ENCODE measurements around the gene WDR31.

WDR31 gene

GRCh38 chr9:113322671-113323070, 17.4 kb downstream of the WDR31 start:
- intact Hi-C loops (cut with DNase I; ENCODE audit: low total_unique reads): no loop called here
- Histone ChIP-seq H3K27ac (no peak overlapping the region), H3K4me1 (no peaks in the 10 kb centered on the region), H3K9me3 (no peaks in the 10 kb centered on the region), H3K27me3 (no peaks in the 10 kb centered on the region), H3K4me3 (no peak overlapping the region), H3K36me3 (peaks cover 0 to 34% (median 7%) of the 10 kb centered on the region in 3 donors)
- TF ChIP-seq CTCF (IDR thresholded peaks at IDR 0.05): no peak
- no peak for DNase-seq

GRCh38 chr9:113320051-113320450, 20.0 kb downstream of the WDR31 start:
- intact Hi-C loops (cut with DNase I; ENCODE audit: low total_unique reads): no loop called here
- Histone ChIP-seq H3K27me3 (no peaks in the 10 kb centered on the region), H3K27ac (no peak overlapping the region), H3K4me3 (no peak overlapping the region), H3K9me3 (no peaks in the 10 kb centered on the region), H3K4me1 (peaks cover 0 to 11% (median 0%) of the 10 kb centered on the region in 4 donors), H3K36me3 (peaks cover 0 to 49% (median 7%) of the 10 kb centered on the region in 3 donors)
- no peak for DNase-seq
- TF ChIP-seq CTCF (IDR thresholded peaks at IDR 0.05): no peak

- no peak overlapping the region for H3K4me3 ChIP-seq
- H3K9me3 ChIP-seq: no peaks in the 10 kb centered on the region
- H3K36me3 ChIP-seq: peaks cover 0 to 49% (median 7%) of the 10 kb centered on the region in 3 donors
- H3K27ac ChIP-seq: no peak overlapping the region
- peaks cover 0 to 11% (median 0%) of the 10 kb centered on the region in 4 donors for H3K4me1 ChIP-seq
- no peak for TF ChIP-seq CTCF (IDR thresholded peaks at IDR 0.05)
- no peak for DNase-seq
- intact Hi-C loops (cut with DNase I; ENCODE audit: low total_unique reads): loop anchor here (10.0 kb wide), 1 partner anchor 56 kb away; the partner anchor contains the start of gene HDHD3
- H3K27me3 ChIP-seq: no peaks in the 10 kb centered on the region
Measured at GRCh38 chr9:113319054-113319453, 21.0 kb downstream of the WDR31 start.

DNA sequence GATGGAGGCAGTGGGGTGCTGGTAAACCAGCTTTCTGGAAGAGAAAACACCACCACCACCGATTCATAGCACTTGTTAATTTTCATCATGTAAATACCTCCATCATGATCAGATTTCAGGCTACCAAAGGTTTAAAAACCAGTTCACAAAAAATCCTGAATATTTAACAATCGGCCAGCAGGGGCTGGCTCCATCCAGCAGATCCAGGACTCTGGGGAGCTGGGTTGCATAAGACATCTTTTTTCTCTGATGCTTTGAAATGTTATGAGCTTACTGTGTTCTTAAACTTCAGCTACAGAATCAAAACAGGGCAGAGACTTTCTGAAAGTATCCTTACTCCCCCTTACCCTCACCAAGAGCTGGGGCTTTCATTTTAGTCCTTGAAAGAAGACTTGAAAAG, 22.3 kb downstream of the WDR31 start:
- no peak overlapping the region for H3K4me3 ChIP-seq
- H3K4me1 ChIP-seq: peaks cover 0 to 11% (median 0%) of the 10 kb centered on the region in 4 donors
- H3K36me3 ChIP-seq: peaks cover 0 to 49% (median 7%) of the 10 kb centered on the region in 3 donors
- peak; percentile 13 to 17 for TF ChIP-seq CTCF (IDR thresholded peaks at IDR 0.05)
- intact Hi-C loops (cut with DNase I; ENCODE audit: low total_unique reads): loop anchor here (10.0 kb wide), 1 partner anchor 57 kb away; the partner anchor contains the start of gene HDHD3
- no peaks in the 10 kb centered on the region for H3K9me3 ChIP-seq
- no peak overlapping the region for H3K27ac ChIP-seq
- DNase-seq: no peak
- no peaks in the 10 kb centered on the region for H3K27me3 ChIP-seq

DNA sequence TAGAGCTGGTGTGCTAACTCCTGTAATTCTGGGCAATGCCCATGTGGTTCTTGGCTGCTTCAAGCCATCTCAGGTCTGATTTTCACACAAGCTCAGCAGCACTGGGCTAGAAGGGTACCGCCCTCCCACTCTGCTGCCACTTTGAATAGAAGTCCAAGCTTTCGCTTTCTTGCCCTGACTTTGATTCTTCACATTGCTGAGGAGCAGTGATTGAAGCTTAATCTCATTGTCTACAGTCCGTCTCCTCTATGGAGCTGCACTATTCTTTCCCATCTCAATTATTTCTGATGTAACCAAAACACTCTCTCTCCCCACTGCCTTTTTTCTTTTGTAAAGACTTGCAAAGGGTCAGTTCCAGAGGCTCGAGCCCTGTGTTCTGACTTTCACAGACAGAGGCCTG, 24.0 kb downstream of the WDR31 start:
- Histone ChIP-seq H3K36me3 (peaks cover 0 to 40% (median 7%) of the 10 kb centered on the region in 3 donors), H3K4me1 (peaks cover 0 to 11% (median 0%) of the 10 kb centered on the region in 4 donors), H3K27ac (peak overlapping the region in 1 of 2 donors; percentile 49), H3K27me3 (no peaks in the 10 kb centered on the region), H3K9me3 (no peaks in the 10 kb centered on the region), H3K4me3 (no peak overlapping the region)
- intact Hi-C loops (cut with DNase I; ENCODE audit: low total_unique reads): loop anchor here (10.0 kb wide), 1 partner anchor 59 kb away; the partner anchor contains the start of gene HDHD3
- no peak for DNase-seq
- TF ChIP-seq CTCF (IDR thresholded peaks at IDR 0.05): no peak

All from tibial artery (tissue), 4 donors.